SK-MEL-5 (cell line): ENCODE results near the gene MPDZ. TPM values are rescaled to one million over a fixed set of nuclear protein-coding genes. Genes with fewer than 3 reads are reported as not detected.

Experiments used
- DNase-seq: peaks from one replicate; pipeline ENCODE4 v3.0.0-alpha.2; 2016; ENCODE audit warnings: low read depth, low spot score
- in situ Hi-C: cut with HindIII; loops from 2 replicates; pipeline ENCODE4 v1.10.0; 2016; ENCODE audit warnings: low sequenced_read_pairs, high pct_unique_total_duplicates, low pct_unique_long_range_greater_than_20kb
- total RNA-seq: library from RNA; depleted of rRNA; stranded (reverse); fragments of >200 nt; shearing (Covaris generic); gene quantifications from 2 replicates; pipeline ENCODE4 v1.2.3, GENCODE V29; 2014

Gene MPDZ
- total RNA-seq, 1 experiment from 2014 or later: 28.4 TPM

- in situ Hi-C loops: no loop called here
- no peak for DNase-seq
Measured at GRCh38 chr9:13160051-13160450, 119.4 kb downstream of the MPDZ start.

- no peak for DNase-seq
Measured at GRCh38 chr9:13158986-13159385, 120.5 kb downstream of the MPDZ start.

GRCh38 chr9:13151489-13151888 lies 128.0 kb downstream of the MPDZ start:
- in situ Hi-C loops: no loop called here

More at GRCh38 chr9:13158986-13159385, 120.5 kb downstream of the MPDZ start:
- in situ Hi-C loops: no loop called here

GRCh38 chr9:13149454-13149853 lies 130.0 kb downstream of the MPDZ start:
- no peak for DNase-seq
- in situ Hi-C loops: no loop called here

More at GRCh38 chr9:13151489-13151888, 128.0 kb downstream of the MPDZ start:
- DNase-seq: no peak

- in situ Hi-C loops: no loop called here
- no peak for DNase-seq
Measured at GRCh38 chr9:13146840-13147239, 132.7 kb downstream of the MPDZ start.

GRCh38 chr9:13145340-13145739 lies 134.2 kb downstream of the MPDZ start:
- DNase-seq: no peak
- in situ Hi-C loops: no loop called here

GRCh38 chr9:13144166-13144775 lies 135.2 kb downstream of the MPDZ start:
- in situ Hi-C loops: no loop called here
- peak; percentile 26 for DNase-seq

- no peak for DNase-seq
- in situ Hi-C loops: no loop called here
Measured at GRCh38 chr9:13143281-13143680, 136.2 kb downstream of the MPDZ start.

- no peak for DNase-seq
- in situ Hi-C loops: no loop called here
Measured at GRCh38 chr9:13142776-13143175, 136.7 kb downstream of the MPDZ start.

GRCh38 chr9:13141629-13142028 lies 137.9 kb downstream of the MPDZ start:
- no peak for DNase-seq

GRCh38 chr9:13140843-13141592 lies 138.5 kb downstream of the MPDZ start:
- DNase-seq: peak; percentile 72

More at GRCh38 chr9:13141629-13142028, 137.9 kb downstream of the MPDZ start:
- in situ Hi-C loops: no loop called here

GRCh38 chr9:13139641-13140171 lies 139.8 kb downstream of the MPDZ start:
- in situ Hi-C loops: no loop called here
- DNase-seq: peak; percentile 81

More at GRCh38 chr9:13140843-13141592, 138.5 kb downstream of the MPDZ start:
- in situ Hi-C loops: no loop called here

- DNase-seq: no peak
- in situ Hi-C loops: no loop called here
Measured at GRCh38 chr9:13137426-13137825, 142.1 kb downstream of the MPDZ start.

GRCh38 chr9:13131991-13132390 lies 147.5 kb downstream of the MPDZ start:
- in situ Hi-C loops: no loop called here
- no peak for DNase-seq

- in situ Hi-C loops: no loop called here
- DNase-seq: no peak
Measured at GRCh38 chr9:13131416-13131815, 148.1 kb downstream of the MPDZ start.

GRCh38 chr9:13128266-13128860 lies 151.1 kb downstream of the MPDZ start:
- DNase-seq: no peak
- in situ Hi-C loops: no loop called here

- in situ Hi-C loops: no loop called here
- DNase-seq: no peak
Measured at GRCh38 chr9:13127131-13127530, 152.4 kb downstream of the MPDZ start.

- DNase-seq: no peak
- in situ Hi-C loops: no loop called here
Measured at GRCh38 chr9:13125261-13125660, 154.2 kb downstream of the MPDZ start.
